CD1c-positive myeloid dendritic cell (primary cell): Measurements from ENCODE around the gene IFT74.

ENCODE experiments used
- DNase-seq: peaks from one replicate; pipeline ENCODE4 v3.0.0-alpha.2; 2016; ENCODE audit errors: extremely low spot score

The IFT74 gene

DNA sequence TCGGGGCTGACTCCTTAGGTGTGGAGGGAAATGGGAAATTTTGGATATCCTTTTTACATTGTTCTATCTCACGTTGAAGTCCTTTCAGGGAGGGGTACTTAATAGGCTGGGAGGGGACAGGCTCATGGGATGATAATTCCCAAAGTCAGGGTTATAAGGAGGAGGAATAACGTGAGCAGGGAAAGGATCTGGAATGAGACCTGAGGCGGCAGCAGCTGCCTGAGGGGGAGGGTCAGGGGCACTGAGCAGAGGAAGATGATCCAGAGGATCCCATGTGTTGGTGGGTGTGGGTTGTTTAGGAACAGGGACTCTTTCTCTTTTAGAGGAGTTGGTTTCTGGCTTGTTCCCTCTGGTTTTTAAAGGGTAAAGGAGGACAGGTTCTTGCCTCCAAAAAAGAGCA is 18.7 kb downstream of the IFT74 start:
- no peak for DNase-seq

DNA sequence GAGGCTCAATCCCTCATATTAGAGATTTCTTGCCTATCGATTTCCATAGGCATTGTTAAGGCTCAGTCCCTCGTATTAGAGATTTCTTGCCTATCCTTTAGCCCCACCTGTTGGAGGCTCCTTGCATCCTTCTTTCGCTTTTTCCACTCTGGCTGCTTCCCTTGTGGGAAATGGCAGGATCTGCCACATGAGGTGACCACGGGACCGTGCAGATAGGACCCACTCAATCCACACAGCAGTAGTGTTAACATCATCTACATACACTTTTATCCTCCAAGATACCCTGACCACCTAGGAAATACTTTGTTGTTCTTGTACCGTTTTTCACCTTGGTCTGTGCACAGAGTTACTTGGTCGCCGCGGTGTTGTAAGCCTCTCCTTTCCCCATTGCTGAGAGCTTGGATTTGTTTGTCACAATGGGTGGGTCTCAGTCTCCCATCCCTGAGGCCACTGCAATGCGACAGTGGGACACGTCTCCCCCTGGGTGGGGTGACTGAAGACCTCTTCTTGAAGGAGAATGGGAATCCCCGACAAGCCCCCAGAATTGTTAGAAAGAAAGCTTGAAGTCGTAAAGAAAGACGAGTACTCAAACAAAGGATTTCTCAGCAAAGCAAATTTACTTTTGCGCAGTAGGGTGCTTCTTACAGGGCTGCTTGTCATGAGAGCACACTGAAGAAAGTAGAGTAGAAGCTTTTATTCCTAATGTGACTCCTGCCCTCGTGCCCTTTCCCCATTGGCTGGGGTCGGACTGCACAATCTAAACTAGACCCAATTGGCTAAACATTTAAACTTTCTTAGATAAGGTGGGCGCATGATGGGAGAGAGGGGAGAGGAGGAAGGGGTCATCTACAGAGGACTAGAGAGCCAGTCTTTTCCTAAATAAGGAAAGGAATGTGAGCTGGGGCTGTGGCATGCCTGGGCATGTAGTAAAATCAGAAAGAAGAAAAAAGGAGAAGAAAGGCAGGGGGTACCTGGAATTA is 19.8 kb downstream of the IFT74 start:
- DNase-seq = peak; percentile 65

DNA sequence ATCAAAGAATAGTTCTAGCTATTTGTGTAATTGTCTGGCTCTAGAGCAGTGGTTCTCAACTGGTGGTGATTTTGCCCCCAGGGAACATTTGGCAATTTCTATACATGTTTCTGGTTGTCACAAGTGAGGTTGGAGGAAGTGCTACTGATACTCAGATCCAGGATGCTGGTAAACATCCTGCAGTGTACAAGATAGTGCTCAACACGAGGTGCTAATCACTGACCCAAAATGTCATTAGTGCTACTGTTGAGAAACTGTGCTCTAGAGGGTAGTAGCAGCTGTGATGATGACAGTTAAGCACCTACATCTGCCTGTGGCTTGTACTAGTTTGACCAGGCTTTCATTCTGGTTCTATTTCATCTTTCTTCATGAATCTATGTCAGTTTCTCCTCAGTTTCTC is 27.1 kb downstream of the IFT74 start:
- no peak for DNase-seq

DNA sequence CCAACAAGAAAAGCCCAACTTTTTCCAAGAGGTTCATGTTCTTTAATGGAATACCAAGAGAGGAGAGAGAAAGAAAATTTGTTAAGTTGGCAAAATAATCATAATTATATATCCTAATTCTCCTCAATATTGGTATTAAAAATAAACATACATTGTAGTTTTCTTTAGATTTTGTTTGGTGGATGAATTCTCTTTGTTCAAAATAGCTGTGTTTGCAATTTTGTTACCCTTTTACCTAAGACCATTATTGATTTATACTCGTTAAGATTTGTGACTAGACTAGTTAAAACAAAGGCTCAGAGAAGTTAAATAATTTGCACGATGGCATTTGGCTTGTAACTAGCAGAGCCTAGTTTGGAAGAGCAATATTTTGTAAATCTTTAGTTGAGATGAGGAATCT is 39.6 kb downstream of the IFT74 start:
- no peak for DNase-seq

DNA sequence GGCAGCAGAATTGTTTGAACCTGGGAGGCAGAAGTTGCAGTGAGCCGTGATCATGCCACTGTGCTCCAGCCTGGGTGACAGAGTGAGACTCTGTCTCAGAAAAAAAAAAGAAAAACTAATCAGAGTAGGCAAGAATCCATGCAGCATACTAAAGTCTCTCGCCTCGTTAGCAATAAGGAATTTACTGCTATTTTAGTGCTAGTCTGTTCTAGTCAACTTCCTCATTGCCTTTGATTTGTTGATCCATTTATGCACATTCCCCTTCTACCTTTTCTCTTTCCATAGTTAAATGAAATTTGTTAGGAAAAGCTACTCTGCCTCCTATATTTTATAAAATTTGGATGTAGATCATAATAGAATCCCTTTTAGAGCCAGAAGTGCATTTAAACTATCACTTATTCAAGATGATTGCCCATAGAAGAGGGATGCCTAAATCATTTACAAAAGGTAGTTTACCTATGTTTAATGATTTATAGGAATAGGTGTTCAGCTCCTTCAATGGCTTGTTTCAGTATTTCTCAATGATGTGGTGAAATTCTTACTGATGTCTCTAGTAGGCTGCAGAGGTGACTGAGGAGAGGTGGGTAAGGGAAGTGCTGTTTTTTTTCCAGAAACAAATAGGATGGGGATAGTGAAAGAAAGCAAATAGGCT is 47.3 kb downstream of the IFT74 start:
- no peak for DNase-seq

DNA sequence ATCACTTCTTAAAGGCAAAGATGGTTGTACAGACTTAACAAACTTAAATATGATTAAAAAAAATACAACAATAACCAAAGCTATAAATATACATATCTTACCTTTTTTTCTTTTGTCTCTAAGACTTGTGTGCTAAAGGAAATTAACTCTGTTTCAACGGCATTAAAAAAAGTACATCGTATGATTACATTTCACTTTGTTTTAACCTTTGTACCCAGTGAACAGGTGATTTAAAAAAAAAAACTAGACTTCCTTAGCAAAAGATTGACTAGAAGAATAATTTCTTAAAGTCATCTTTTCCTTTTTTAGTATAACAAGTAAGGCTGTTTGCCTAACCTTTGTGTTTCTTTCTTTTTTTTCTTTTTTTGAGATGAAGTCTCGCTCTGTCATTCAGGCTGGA is 49.3 kb downstream of the IFT74 start, which contains the start of gene LRRC19:
LRRC19 (minus strand) TSS at position 182 of the 400 bp plus-strand sequence. CDS start 5,978 bp downstream, outside the sequence.
- no peak for DNase-seq

DNA sequence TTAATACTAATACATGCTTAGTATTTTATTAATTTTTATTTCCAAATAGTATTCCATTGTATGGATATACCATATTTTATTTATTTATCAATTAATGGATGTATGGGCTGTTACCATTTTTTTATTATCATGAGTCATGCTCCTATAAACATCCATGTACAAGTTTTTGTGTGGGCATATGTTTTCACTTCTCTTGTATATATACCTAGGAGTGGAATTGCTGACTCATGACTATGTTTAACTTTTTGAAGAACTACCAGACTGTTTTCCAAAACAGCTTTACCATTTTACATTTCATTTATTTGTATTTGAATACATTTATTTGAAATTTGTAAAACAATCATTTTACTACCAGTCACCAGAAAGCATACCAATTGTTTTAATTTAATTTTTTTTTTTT is 63.4 kb downstream of the IFT74 start:
- peak; percentile 43 for DNase-seq

DNA sequence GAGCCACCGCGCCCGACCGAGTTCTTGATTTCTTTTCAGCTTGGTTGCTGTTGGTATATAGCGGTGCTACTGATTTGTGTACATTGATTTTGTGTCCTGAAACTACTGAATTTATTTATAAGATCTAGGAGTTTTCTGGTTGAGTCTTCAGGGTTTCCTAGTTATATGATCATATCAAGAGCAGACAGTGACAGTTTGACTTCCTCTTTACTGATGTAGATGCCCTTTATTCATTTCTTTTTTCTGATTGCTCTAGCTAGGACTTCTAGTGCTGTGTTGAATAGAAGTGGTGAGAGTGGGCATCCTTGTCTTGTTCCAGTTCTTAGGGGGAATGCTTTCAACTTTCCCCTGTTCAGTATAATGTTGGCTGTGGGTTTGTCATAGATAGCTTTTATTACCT is 66.7 kb downstream of the IFT74 start:
- no peak for DNase-seq

DNA sequence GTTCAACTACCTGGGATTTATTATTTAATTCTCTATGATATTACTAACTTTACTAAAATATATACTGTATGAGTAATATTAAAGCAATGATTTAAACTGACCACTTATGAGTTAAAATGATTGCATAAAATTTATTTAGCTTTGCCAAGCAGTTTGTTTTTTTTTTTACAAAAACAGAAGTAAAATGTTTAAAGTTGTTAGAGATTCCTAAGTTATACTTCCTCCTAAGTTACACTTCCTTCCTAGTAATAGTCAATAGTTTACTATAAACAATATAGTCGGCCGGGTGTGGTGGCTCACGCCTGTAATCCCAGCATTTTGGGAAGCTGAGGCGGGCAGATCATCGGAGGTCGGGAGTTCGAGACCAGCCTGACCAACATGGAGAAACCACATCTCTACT is 73.0 kb downstream of the IFT74 start:
- DNase-seq = peak; percentile 22

DNA sequence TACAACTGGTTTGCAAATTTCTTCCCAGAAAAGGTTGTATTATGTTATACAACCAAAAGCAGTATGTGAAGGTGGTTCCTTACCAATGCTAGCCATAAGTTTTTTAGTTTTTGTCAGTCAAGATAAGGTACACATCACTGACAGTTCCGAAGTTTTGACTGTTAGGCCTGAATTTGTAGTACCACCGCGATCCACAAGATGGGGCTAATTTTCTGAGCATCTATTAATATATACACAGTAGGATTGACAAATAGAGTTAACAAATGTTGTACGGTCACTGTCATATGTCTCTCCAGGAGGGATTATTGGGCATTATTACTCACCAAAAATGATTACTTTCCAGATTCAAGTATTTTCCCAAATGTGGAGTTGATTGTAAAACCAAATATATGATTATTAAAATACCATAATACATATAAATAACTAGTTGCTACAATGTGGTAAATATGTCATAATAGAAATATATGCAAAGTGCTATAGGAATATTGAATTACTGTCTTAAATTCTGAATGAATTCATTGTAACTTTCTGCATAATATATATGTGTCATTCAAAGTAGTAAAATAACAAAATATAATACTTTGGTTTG is 77.7 kb downstream of the IFT74 start:
- peak; percentile 58 for DNase-seq

DNA sequence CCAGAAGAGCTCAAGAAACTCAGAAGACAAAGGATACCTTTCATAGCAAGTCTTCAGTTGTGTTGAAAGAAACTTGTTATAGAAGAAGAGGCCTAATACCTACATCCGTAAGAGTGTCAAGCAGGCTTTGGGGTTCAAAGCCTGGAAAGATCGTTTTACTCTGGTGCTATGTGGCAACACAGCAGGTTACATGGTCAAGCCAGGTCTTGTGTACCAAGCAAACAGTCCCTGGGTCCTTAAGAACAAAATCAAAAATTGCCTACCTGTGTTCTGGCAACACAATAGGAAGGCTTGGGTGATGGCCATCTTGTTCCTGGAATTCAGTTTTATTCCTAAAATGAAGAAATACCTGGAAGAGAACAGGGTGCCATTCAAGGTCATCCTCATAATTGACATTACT is 81.3 kb downstream of the IFT74 start:
- no peak for DNase-seq

DNA sequence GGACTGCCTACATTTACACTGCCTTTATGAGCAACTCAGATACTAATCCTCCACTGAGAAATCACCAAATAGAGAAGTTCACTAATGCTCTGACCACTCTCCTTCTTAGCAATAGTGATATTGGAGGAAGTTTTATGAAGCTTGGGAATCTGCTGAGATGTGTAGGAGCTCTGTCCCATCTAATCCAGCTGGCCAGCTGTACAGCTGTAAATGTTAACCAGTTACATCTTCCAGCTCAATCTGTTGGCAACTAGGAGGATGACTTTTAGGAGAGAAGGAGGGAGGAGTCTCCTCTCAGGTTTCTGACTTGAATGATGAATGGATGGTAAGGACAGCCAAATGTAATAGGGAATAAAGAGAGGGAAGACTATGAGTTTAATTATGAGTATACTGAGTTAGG is 85.5 kb downstream of the IFT74 start:
- DNase-seq = no peak

DNA sequence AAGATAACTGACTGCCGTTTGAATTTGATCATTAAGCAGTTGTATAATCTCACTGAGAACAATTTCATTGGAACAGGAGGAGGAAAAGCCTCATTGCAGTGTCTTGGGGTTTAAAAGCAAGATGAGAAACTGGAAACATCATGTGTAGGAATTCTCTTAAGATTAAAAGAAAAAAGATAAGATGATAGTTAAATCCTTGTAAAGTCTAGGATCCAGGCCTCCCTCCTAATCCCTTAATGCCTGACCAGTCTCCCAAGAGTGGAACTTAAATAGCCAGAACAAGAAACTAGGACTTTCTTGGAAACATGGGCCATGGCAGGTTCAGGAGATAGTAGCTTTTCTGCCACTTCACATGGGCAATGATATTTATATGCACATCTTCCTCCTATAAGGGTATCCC is 86.3 kb downstream of the IFT74 start:
- DNase-seq = no peak

DNA sequence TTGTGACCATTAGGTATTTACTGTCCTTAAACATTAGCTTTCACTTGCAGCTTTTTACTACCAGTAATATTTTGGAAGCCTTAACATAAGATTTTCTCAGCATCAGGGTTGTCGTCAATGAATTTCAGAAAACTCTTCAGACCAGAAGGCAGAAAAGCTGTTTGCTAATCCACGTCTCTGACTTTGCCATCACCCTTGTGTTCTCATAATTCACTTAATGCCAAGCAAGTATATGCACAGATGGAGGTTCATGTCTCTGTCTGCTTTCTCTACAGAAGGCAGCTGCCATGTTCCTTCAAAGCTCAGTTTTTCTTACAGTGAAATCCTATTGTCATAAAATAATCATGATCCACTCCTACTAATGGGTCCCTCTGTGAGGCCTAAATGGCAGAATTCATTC is 87.0 kb downstream of the IFT74 start:
- no peak for DNase-seq

DNA sequence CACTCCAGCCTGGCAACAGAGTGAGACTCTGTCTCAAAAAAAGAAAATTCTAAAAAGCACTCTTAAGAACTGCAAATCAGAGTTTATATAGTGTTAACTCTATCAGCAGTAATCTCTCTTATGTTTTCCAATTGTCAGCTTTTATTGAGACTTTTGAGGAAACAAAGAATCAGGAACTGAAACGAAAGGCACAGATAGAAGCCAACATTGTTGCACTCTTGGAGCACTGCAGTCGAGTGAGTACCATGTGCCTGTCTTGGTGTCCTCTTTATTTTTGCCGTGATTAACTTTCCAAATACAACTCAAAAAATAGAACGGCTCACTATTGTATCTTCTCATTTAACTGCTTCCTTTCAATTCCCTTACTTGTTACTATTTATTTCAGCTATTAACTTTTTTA is 90.9 kb downstream of the IFT74 start:
- DNase-seq = peak; percentile 55

DNA sequence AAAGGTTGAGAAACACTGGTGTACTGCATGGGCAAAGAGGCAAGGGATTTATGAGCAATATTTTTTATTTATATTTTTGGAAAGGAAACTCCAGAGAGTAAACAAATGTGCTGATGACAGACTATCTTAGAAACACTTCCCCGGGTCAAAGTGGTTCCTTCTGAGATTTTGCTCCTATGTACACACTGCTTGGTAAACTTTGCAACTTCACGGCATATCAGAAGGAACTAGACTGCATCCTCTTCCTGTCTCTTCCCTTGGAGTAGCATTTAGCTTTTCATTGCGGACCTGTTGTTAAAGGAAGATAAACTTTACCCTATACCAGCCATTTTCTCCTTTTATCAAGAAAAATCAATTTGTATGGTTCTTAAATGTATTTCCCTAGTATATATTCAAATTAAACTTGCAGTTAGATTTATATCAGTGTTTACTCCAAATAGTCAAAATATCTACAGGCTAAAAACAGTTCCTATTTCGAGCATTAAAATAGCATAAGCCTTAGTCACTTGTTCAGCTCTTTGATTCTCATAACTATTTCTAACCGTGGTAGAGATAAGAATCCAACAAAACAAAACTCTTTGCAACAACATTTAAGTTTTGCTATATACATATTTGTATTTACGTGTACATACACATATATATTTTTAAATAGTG is 97.3 kb downstream of the IFT74 start:
- no peak for DNase-seq

DNA sequence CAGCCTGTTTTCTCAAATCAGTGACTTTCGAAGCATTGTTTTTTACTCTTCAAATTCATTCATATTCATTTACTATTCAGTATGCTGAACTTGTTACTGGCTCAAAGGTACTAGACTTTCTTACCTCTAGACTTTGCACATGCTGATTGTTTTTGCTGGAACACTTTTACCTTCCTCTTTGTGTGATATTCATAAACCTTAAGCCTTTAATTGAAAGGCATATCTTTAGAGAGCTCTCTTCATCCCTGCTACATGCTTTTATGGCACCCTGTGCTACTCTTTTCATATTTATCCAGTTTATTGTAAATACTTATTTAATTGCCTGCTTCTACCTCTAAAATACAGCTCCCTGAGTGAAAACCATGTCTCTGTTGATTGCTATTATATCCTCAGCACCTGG is 97.9 kb downstream of the IFT74 start:
- no peak for DNase-seq

DNA sequence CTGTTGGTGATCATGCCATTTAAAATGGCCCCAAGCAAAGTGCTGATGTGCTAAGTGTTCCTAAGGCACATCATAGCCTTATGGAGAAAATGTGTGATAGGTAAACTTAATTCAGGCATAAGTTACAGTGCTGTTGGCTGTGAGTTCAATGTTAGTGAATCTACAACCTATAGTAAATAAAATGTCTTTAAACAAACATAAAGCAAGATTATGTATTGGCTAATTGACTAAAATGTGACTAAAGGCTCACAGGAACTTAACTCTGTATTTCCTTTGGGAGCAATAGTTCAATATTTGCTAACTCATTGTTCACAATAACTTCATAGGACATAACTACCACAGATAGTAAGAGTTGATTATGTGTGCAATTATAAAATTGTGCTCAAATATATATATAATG is 98.6 kb downstream of the IFT74 start:
- no peak for DNase-seq

DNA sequence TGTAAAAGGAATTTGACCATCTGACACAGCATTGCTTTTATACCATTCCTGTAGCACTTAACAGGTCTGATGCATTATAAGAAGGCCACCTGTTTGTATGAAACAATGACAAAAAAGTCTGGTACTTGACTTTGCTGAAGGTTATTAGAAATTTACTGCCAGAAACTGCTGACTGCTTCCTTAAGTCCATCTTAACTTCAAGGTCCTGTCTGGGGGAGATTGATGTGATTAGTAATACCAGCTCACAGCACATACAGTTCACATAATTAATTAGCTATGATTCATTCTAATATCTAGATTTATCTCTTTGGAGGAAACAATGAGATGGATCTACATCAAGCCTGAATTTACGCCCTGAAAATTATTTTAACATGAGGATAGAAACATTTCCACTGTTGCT is 103.2 kb downstream of the IFT74 start:
- no peak for DNase-seq

DNA sequence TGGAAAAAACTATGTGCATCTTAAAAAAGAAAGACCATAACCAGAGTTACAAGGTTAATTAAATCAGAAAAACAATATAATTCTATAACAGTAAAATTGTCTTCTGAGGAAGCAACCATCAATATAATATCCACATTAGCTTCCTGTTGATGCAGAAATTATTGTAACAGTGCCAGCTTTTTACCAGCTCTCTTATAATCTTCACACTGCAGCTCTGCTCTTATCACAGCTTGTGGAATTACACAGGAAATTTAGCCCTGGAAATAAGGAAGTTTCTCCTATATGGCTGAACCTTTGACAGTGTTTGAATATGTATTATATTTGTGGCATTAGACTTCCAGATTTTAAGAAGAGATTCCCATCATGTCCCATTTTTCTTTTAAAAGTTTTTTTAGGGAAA is 103.7 kb downstream of the IFT74 start:
- DNase-seq = no peak

DNA sequence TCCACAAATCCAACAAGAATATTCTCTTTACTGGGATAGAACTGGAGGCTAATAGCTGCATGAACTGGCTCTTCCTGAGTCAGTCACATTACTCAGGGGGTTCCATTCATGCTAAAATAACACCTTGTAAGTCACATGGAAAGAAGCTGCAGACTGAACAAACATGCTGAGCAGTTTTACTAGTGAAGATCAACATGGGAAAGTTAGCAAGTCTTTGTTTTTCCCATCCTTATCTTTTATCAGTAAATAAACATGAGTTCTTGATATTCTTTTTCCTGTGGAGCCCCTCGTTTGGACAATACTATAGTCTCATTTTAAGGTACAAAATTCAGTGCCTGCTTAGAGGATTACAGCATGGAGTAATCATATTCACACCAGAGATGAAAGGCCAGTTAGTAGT is 109.1 kb downstream of the IFT74 start:
- DNase-seq = no peak
